Upper lobe of right lung (tissue), 1 donor: ENCODE data around the gene CALY. TPM values are rescaled to one million over a fixed set of nuclear protein-coding genes. Genes with fewer than 3 reads are reported as not detected.

ENCODE experiments used
- ATAC-seq: fragments of 200-7000 bp; cut with Tn5 transposase; one replicate; pipeline ENCODE4 v1.9.1; 2020; ENCODE audit warnings: mild to moderate bottlenecking, moderate library complexity
- DNase-seq: peaks from one replicate; pipeline ENCODE4 v3.0.0-alpha.2; 2020
- H3K27ac ChIP-seq: fragments of 200-600 bp; one replicate; pipeline ENCODE4 v1.8.0; 2022
- H3K27me3 ChIP-seq: fragments of 200-600 bp; one replicate; pipeline ENCODE4 v1.8.0; 2022; ENCODE audit warnings: mild to moderate bottlenecking
- H3K36me3 ChIP-seq: fragments of 200-600 bp; one replicate; pipeline ENCODE4 v1.8.0; 2022
- H3K4me1 ChIP-seq: fragments of 200-600 bp; one replicate; pipeline ENCODE4 v1.8.0; 2022
- H3K4me3 ChIP-seq: fragments of 200-600 bp; one replicate; pipeline ENCODE4 v1.8.0; 2022; ENCODE audit warnings: mild to moderate bottlenecking
- H3K9me3 ChIP-seq: fragments of 200-600 bp; one replicate; pipeline ENCODE4 v1.8.0; 2022
- CTCF ChIP-seq: fragments of 200-600 bp; IDR thresholded peaks from one replicate; pipeline ENCODE4 v1.8.0; 2022; ENCODE audit warnings: antibody characterized with exemption
- intact Hi-C: fragments of 100-400 bp; cut with DNase I; formaldehyde crosslinking; loops from one replicate; pipeline ENCODE4 v1.11.0; 2022
- total RNA-seq: library from RNA; stranded (reverse); fragmentation: NEBNext Ultra II Directional; extraction: Animal tissue kit (Norgen Biotek cat#: 25700); gene quantifications from one replicate; pipeline ENCODE4 v1.2.1, GENCODE V29; 2021
- donor health status: DM: no; HTN: yes; CAD: no; lungs with severe emphysema.

Gene CALY
- total RNA-seq, 1 donor from 2014 or later, result not detected

DNA sequence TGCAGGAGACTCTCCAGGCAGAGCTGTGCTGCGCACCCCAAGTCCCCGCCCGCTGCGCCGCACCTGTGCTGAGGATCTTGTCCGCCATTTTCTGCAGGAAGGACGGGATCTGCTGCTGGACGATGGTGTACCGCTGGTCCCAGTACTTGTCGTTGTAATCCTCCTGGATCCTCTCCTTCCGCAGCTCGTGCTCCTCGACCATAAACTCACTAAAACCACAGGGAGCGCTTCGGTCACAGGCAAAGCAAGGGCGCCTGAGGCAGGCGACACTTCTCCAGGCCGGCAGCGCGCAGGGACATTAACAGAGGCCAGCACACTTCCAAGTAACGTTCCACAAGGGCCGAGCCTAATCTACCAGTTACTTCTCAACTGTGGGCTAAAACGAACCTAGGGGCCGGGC lies 46.9 kb downstream of the CALY start:
- H3K27ac ChIP-seq, result no peak overlapping the region
- TF ChIP-seq CTCF, result no peak
- ATAC-seq (no peak), DNase-seq (no peak)
- no peaks in the 10 kb centered on the region for H3K27me3 ChIP-seq
- peaks cover 84% of the 10 kb centered on the region for H3K36me3 ChIP-seq
- intact Hi-C loops, result no loop called here
- no peaks in the 10 kb centered on the region for H3K4me1 ChIP-seq
- H3K4me3 ChIP-seq, result no peak overlapping the region
- no peaks in the 10 kb centered on the region for H3K9me3 ChIP-seq

DNA sequence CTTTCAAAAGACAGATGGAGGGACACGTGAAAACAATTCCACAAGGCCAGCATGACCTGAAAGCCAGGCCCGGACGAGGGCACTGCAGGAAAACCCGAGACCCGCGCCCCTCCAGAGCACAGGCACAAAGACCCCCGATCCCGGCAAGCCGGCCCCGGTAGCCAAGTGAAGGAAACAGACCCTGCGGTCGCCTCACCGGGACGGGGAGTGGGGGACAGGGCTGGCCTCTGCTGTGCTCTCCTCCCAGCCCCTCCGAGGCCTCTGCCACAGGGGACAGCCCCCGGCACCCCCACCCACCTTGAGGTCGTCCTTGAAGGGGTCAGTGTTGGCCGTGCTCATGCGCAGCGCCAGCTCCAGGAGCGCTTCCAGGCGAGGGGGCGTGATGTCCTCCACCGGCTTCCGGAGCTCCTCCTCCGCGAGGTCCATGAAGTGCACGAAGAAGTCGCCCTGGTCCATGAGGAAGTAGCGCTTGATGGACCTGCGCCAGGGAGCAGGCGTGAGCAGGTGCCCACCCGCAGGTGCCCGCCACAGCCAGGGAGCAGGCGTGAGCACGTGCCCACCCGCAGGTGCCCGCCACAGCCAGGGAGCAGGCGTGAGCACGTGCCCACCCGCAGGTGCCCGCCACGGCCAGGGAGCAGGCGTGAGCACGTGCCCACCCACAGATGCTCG lies 48.7 kb downstream of the CALY start:
- no peaks in the 10 kb centered on the region for H3K4me1 ChIP-seq
- ATAC-seq, result peak; percentile 25
- H3K36me3 ChIP-seq, result peaks cover 84% of the 10 kb centered on the region
- TF ChIP-seq CTCF, result no peak
- H3K9me3 ChIP-seq, result no peaks in the 10 kb centered on the region
- H3K4me3 ChIP-seq, result no peak overlapping the region
- H3K27me3 ChIP-seq, result no peaks in the 10 kb centered on the region
- H3K27ac ChIP-seq, result no peak overlapping the region
- no peak for DNase-seq
- intact Hi-C loops, result no loop called here

GRCh38 chr10:133286366-133286765 lies 50.3 kb downstream of the CALY start:
- intact Hi-C loops, result no loop called here
- ATAC-seq, result no peak
- no peak for TF ChIP-seq CTCF
- no peak for DNase-seq
- Histone ChIP-seq H3K9me3 (no peaks in the 10 kb centered on the region), H3K4me3 (no peak overlapping the region), H3K4me1 (no peaks in the 10 kb centered on the region), H3K27me3 (no peaks in the 10 kb centered on the region), H3K36me3 (peaks cover 93% of the 10 kb centered on the region), H3K27ac (no peak overlapping the region)

DNA sequence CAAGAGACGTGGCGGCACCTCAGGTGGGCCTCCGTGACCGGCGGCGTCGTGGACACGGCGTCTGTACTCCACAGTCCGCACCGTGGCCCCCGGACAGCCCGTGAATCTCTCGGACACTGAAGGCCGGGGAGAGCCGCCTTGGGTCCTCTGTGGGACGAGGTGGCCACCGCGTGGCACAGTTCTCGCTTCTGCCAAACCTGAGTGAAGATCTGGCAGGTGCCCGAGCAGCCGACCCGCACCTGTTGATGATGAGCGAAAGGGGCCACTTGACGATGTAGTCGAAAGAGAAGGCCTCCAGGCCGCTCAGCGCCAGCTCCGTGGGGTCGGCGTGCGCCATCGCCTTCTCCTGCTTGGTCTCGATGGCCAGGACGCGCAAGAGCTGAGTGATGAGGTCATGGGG lies 51.5 kb downstream of the CALY start:
- Histone ChIP-seq H3K27me3 (no peaks in the 10 kb centered on the region), H3K4me3 (no peak overlapping the region), H3K36me3 (peaks cover 89% of the 10 kb centered on the region), H3K27ac (no peak overlapping the region), H3K4me1 (no peaks in the 10 kb centered on the region), H3K9me3 (no peaks in the 10 kb centered on the region)
- DNase-seq, result no peak
- TF ChIP-seq CTCF, result no peak
- intact Hi-C loops, result no loop called here
- ATAC-seq, result no peak

DNA sequence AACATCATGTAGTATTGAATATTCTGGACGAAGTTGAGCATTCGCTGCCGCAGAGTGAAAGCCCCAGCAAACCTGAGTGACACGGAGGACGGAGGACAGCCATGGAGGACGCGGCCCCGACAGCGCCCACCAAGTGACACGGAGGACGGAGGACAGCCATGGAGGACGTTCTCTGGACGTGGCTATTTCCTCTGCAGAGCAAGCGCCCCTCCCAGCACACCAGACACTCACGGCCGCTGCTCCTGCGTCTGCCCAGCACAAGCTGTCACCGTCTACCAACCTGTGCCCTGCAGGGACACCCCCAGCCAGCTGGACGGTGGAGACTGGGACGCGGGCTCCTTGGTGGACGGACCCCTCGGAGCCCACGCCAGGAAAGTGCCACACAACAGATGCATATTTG lies 52.8 kb downstream of the CALY start:
- intact Hi-C loops, result no loop called here
- Histone ChIP-seq H3K9me3 (no peaks in the 10 kb centered on the region), H3K4me3 (no peak overlapping the region), H3K4me1 (peaks cover 4% of the 10 kb centered on the region), H3K36me3 (peaks cover 85% of the 10 kb centered on the region), H3K27ac (no peak overlapping the region), H3K27me3 (no peaks in the 10 kb centered on the region)
- DNase-seq, result no peak
- no peak for TF ChIP-seq CTCF
- no peak for ATAC-seq
